ENCODE data around the gene FMNL2.

- TF ChIP-seq CTCF (IDR thresholded peaks at IDR 0.05) (no peak), REST (IDR thresholded peaks at IDR 0.05; ENCODE audit: insufficient read depth in 1 of 2, low read depth in 2 of 2, low read length in 1 of 2) (no peak), TCF7L2 (IDR thresholded peaks at IDR 0.05; ENCODE audit: low read depth, low read length) (no peak)
Observed at GRCh38 chr2:152304836-152305235, 30.1 kb upstream of the FMNL2 start.

Measured in Panc1 (cell line).